ENCODE results near the gene SSU72.
"Not testable (repeated sequence)": the region's sequence is repeated elsewhere in the genome, so short reads cannot be mapped to it uniquely, and the experiment has no call there.

Gene SSU72

DNA sequence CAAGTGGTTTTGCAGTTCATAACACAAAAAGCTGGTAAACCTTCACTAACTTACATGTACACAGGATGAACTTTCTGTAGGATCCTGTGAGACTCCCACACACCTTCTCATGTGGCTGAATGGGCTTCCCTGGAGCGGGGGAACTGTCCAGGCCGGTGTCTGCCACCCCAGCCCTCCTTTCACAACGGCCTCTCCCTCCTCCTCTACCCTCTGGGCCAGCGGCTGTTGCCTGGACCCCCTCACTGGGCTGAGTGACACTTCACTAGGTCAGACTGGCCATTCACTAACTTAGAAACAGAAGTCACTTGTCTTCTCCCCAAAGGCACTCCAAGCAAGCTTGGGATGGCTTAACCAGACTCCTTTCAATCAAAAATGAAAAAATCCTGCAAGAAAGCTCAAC is 16.1 kb downstream of the SSU72 start:
- no peak for DNase-seq (ENCODE audit: low read depth)

DNA sequence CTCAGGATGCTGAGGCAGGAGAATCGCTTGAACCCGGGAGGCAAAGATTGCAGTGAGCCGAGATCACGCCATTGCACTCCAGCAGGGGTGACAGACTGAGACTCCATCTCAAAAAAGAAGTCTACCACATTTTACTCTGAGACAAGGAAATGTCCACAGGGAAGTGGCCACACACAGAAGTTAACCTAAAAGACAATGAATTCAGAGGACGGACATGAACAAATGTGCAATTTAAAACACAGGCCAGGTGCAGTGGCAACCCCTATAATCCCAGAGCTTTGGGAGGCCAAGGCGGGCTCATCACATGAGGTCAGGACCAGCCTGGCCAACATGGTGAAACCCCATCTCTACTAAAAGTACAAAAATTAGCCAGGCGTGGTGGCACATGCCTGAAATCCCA is 17.0 kb downstream of the SSU72 start:
- DNase-seq (ENCODE audit: low read depth) = not testable (repeated sequence)

- not testable (repeated sequence) for DNase-seq (ENCODE audit: low read depth)
Measured at GRCh38 chr1:1556961-1557360, 17.7 kb downstream of the SSU72 start.

DNA sequence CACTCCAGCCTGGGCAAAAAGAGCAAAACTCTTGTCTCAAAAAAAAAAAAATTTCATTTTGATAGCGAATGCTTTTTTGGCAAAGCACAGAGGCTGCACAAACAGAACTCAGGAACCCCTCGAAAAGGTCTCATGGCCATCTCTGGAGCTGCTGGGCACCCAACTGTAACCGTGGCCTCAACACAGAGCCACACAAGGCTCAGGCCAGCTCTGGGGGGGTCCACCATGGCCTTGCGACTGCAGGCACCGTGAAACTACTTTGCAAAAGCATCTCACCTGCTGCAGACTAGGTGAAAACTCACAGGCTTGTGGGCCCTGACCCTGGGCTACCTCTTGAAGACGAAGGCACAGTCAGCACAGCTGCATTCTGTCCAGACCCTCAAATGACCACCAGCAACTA is 18.2 kb downstream of the SSU72 start:
- no peak for DNase-seq (ENCODE audit: low read depth)

DNA sequence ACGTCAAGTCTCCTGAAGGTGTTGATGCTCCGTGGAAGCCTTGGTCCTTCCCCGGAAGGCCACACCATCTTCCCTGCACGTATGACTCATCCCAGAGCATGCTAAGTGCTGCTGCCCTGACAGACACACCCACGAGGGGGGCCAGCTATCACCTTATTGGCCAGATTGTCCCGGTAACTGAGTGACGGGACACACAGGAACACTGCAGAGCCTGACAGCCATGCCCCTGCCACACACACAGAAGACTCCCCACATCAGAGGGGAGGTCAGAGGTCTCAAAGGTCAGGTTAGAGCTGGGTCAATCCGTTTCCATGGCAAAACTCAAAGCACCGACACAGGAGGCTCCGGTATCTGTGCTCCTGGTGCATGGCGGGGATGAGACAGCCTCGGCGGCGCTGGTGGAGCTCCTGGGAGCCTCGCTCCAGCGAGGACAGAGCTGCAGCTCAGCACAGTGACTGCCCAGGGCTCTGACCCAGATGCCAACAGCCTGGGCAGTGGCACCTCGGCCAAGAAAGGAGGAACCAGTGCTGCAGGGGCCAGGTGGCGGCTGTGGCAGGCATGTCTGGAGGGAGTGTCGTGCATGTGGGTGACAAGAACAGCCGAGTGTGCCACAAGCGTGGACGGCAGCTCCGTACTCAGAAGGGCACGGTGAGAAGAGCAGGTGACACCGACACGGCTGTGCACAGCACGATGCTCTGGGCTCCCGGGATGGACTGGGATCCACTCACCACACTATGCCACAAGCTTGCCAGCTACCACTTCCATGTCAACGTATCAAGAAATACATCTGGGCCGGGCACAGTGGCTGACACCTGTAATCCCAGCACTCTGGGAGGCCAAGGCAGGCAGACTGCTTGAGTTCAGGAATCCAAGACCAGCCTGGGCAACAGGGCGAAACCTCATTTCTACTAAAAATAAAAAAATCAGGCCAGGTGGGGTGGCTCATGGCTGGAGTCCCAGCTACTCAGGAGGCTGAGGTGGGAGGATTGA is 19.4 kb downstream of the SSU72 start:
- no peak for DNase-seq (ENCODE audit: low read depth)

DNA sequence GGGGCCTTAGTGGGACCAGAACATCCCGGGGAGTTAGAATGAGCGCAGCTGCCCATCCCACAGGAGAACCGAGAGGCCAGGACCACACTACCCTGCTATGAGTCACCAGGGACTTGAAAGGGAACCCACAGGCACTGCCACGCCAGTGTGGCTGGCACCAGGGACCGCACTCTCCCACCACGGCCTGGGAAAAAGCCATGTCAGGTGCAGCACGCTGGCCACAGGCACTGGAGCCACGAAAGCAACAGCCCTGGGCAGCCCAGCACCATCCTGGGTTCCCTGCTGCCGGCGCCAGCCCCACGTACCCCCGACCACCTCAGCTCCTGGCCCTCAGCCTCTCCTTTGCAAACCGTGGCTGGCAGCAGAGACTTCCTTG is 20.1 kb downstream of the SSU72 start:
- no peak for DNase-seq (ENCODE audit: low read depth)

DNA sequence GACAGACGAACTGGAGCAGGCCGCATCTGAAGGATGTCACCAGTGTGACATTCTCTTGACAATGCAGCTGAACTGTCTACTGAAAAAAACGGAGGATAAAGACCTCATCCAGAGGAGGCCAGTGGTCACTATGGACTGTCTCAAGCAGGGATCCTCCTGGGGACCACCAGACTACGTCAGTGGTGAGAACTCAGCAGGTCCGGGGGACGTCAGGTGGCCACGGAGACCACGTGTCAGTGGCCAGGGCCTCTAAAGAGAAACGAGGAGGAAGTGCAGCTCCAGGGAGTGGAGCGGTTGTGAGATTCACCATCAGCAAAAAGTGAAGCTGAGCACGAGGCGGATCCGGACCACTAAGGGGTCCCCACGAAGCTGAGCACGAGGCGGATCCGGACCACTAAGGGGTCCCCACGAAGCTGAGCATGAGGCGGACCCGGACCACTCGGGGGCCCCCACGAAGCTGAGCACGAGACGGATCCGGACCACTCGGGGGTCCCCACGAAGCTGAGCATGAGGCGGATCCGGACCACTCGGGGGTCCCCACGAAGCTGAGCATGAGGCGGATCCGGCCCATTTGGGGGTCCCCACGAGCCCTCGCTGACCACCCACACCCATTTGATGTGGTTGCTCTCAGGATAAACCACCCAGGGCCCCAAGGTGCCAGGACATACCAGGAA is 20.7 kb downstream of the SSU72 start:
- DNase-seq (ENCODE audit: low read depth) = no peak

DNA sequence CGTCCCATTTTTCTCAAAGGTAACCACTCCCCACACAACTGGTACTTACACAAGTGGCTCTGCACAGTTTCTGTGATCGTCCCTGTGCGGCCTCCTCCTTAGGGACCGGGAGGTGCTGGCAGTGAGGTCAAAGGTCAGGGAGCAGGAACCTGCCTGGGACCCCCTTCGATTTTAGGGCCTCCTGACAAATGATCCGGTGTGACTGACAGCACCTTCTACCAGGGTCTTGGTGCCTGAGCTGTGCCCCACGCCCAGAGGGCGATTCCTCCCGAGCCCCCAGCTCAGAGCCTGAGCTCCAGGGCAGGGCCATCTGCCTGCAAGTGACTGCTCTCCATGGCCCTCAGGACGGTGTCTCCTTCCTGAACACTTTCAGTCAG is 22.4 kb downstream of the SSU72 start:
- DNase-seq (ENCODE audit: low read depth) = no peak

DNA sequence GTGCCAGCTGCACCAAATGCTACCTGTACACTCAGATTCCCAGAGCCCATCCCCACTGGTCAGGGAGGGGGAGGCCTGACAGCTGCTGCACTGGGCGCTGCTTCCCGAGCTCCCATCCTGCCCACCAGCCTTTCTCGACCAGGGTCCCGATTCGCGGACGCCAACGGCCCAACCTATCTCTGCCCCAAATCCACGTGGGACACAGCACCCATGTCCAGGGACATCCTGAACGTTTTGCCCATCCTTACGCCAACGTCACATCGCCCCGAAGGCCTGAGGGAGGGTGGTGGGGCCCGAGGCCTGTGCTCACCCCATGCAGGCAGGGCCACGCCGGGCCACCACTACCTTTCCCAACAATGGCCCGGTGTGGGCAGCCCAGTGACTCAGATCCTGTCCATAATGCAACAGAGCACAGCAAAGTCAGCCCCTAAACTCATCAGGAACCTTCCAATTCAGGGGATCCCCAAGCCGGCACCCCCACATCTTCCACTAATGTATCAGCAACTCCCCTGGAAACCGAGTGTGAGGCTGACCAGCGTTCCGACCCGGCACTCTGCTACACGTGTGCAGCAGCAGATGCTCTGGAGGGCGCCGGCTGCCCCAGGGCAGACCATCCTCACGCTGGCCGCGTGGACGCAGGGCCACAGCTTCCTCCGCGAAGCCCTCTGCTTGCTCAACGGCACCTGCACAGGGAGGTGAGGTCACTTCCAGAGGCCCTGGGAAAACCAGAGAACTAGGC is 23.0 kb downstream of the SSU72 start:
- DNase-seq (ENCODE audit: low read depth) = no peak

DNA sequence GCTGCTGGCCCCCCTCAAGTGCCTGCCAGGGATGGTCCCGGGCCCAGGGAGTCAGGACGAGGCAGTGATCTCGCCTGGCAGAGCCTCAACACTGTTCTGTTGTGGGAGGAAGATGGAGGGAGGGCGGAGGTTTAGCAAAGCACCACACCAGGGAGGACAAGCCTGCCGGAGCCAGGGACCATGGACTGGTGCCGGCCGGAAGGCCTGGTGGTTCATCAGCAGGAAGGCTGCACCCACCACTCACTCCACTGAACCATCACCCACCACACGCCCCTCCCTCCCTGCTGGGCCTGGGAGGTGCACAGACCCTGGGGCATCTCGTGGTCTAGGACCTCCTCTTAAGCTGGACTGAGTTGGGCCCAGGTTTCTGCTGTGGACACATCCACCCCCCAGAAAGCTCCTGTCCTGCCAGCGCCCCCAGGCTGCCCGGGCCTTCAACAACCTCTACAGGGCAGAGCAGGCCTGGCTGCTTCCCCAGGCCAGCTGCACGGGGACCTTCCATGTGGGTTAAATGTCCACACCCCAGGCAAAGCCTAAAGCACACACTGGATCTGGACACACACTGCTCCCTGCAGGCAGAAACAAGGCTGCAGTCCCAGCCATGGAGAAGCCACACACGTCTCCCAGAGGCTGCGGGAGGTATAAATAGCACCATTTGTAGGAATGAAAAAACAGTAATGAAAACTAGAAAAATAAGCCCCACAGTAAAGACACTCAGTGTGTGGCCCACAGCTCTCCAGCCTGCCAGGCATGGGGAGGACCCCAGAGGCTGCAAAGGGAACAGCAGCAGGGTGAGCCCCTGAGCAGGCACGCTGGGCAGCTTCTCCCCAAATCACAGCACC is 23.9 kb downstream of the SSU72 start:
- DNase-seq (ENCODE audit: low read depth) = no peak

GRCh38 chr1:1550087-1550486 is 24.6 kb downstream of the SSU72 start:
- DNase-seq (ENCODE audit: low read depth) = no peak

GRCh38 chr1:1548591-1548990 is 26.1 kb downstream of the SSU72 start:
- DNase-seq (ENCODE audit: low read depth) = no peak

- no peak for DNase-seq (ENCODE audit: low read depth)
Measured at GRCh38 chr1:1547476-1547875, 27.2 kb downstream of the SSU72 start.

- no peak for DNase-seq (ENCODE audit: low read depth)
Measured at GRCh38 chr1:1547011-1547410, 27.7 kb downstream of the SSU72 start.

DNA sequence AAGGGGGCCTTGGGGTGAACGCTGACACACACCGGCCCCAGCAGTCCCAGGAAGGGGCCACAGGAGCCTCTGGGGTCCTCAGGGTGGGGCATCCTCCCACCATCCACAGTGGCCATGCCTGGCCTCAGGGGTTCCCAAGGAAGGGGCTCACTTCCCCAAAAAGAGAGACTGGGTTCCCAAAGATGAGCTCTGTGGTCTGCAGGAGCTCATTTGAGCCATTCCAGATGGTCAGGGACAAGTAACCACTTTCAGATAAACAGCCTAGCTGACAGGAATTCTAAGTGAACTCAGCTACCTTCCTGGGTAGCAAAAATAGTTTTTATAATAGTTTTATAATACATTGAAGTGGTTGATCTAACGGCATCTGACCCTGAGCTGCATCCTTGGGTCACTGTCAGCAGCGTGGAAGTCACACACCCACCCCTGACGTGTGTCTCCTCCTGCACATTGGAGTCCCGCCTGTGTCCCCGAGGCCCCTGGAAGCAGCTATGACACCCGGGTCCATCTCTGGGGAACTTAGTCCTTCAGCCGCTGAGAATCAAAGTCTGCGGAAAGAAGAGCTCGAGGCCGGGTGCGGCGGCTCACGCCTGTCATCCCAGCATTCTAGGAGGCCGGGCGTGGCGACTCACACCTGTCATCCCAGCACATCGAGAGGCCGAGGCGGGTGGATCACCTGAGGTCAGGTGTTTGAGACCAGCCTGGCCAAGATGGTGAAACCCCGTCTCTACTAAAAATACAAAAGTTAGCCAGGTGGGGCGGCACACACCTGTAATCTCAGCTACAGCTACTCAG is 28.5 kb downstream of the SSU72 start:
- no peak for DNase-seq (ENCODE audit: low read depth)

- DNase-seq (ENCODE audit: low read depth) = no peak
Measured at GRCh38 chr1:1544544-1544943, 30.1 kb downstream of the SSU72 start.

GRCh38 chr1:1543706-1544099 is 31.0 kb downstream of the SSU72 start:
- DNase-seq (ENCODE audit: low read depth) = no peak

GRCh38 chr1:1542766-1543705 is 31.6 kb downstream of the SSU72 start:
- no peak for DNase-seq (ENCODE audit: low read depth)

GRCh38 chr1:1541956-1542765 is 32.5 kb downstream of the SSU72 start:
- no peak for DNase-seq (ENCODE audit: low read depth)

Data from stimulated activated CD8-positive, alpha-beta memory T cell treated with anti-CD3 and anti-CD28 coated beads, Interleukin-15, amount 100 ng/mL, for 1 hour (primary cell).